Measurements from ENCODE around the gene CCNT1.
"Not testable (repeated sequence)": the region's sequence is repeated elsewhere in the genome, so short reads cannot be mapped to it uniquely, and the experiment has no call there.

CCNT1 gene

DNA sequence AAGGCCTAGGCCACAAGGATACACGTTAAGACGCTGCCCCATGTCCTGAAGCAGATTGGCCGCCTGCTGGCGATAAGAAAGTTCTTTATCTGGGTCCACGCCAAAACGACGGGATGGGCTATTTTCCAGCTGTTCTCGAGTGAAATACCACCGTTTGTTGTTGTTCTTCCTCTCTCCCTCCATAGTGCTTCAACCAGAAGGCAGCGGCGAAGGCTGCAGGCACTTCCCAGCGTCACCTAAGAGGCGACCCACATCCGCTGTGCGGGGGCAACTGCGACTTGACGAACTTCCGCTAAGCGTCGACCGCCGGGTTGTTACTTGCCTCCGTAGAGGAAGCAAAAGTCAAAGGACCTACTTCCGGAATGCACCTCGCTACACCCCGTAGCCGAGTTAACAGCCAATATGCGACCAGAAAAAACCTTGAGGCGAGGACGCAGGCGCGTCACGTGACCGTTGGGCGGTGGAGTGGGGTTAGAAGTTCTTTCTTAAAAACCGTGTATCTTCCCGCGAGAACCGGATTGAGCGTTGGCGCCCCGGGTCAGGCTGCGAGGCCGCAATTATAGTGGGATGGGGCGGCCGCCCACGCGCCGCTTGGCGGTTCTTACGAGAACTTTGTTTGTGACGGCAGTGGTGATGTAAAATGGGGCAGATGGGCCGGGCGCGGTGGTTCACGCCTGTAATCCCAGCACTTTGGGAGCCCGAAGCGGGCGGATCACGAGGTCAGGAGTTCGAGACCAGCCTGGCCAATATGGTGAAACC, at the start of gene CCNT1:
TSS of gene CCNT1 (minus strand) at position 215 of the 759 bp plus-strand sequence. CDS start at position 183, 32 bp downstream.
- TF ChIP-seq JUND (IDR thresholded peaks at IDR 0.05; ENCODE audit: low read depth), result no peak
- peak; percentile 98 to 100 for DNase-seq (ENCODE audit: low read depth in 1 of 2, low spot score in 1 of 2)
- in situ Hi-C loops (cut with HindIII; ENCODE audit: low pct_unique_long_range_greater_than_20kb, low sequenced_read_pairs), result no loop called here

- in situ Hi-C loops (cut with HindIII; ENCODE audit: low pct_unique_long_range_greater_than_20kb, low sequenced_read_pairs), result no loop called here
- TF ChIP-seq JUND (IDR thresholded peaks at IDR 0.05; ENCODE audit: low read depth), result no peak
- no peak for DNase-seq (ENCODE audit: low read depth in 1 of 2, low spot score in 1 of 2)
These were observed 49.3 kb upstream of the CCNT1 start for GRCh38 chr12:48765753-48766162.

GRCh38 chr12:48764521-48764920, 48.0 kb upstream of the CCNT1 start:
- TF ChIP-seq JUND (IDR thresholded peaks at IDR 0.05; ENCODE audit: low read depth), result no peak
- DNase-seq (ENCODE audit: low read depth in 1 of 2, low spot score in 1 of 2), result no peak
- in situ Hi-C loops (cut with HindIII; ENCODE audit: low pct_unique_long_range_greater_than_20kb, low sequenced_read_pairs), result no loop called here

DNA sequence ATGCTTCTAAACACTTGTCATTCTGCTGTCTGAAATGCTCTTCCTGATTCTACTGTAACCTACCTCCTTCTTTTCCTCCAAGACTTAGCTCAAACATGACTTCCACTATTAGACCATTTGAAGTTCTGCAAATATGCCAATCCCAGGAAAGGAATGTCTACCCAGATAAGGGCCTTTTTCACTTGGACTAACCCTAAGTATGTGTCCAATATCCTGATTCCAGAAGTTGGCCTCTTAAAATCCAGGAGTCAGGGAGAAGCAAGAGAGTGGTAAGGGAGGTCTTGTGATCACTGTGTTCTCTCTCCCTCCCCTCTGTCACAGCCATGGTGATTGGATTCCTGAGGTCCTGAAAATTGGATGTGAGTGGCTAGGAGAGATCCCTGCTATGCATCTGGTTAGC, 42.2 kb upstream of the CCNT1 start:
- in situ Hi-C loops (cut with HindIII; ENCODE audit: low pct_unique_long_range_greater_than_20kb, low sequenced_read_pairs), result no loop called here
- DNase-seq (ENCODE audit: low read depth in 1 of 2, low spot score in 1 of 2), result no peak
- no peak for TF ChIP-seq JUND (IDR thresholded peaks at IDR 0.05; ENCODE audit: low read depth)

DNA sequence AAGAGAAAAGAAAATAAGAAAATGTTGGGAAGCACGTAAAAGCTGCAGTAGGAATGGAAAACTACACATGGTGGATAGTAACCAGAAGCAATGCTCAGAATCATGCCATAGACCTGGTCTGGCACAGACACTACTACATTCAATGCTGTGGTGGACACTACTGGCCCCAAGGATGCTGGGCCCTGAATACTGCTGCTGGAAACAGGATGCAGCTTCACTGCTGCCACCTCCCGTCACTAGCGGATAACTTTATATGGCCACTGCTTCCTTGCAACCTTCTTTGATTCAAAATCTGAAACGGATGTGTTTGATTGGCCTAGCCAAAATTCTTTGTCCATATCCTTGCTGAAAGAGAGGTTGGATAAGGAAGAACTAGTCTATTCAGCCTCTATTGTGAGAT, 41.7 kb upstream of the CCNT1 start:
- DNase-seq (ENCODE audit: low read depth in 1 of 2, low spot score in 1 of 2), result peak in 1 of 2 experiments; percentile 30
- in situ Hi-C loops (cut with HindIII; ENCODE audit: low pct_unique_long_range_greater_than_20kb, low sequenced_read_pairs), result no loop called here

DNA sequence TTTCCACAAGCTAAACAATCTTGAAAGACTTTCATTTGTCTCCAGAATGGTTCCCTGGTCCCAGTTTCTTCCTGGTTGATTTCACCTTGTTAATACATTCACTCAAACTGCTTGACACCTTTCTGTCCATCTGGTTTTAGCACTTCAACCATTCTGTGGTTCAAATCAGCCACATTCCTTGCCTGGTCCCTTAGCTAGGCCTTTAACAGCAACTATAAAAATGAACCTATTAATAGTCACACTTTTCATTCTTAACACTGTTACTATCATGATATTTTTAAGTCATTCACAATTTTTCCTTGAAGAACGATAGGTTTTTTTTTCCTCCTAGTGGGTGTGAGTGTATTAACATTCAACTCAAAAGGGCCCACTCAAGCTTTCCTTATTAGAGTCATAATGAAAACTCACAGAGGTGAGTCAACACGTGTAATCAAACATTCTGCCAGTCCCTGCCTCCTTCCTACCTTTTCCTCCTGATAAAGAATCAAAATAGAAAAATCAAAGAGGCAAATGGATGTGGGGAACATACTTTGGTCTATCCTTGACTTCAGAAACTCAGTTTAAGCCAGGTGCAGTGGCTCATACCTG, 34.4 kb upstream of the CCNT1 start:
- no peak for DNase-seq (ENCODE audit: low read depth in 1 of 2, low spot score in 1 of 2)
- TF ChIP-seq JUND (IDR thresholded peaks at IDR 0.05; ENCODE audit: low read depth), result no peak
- in situ Hi-C loops (cut with HindIII; ENCODE audit: low pct_unique_long_range_greater_than_20kb, low sequenced_read_pairs), result no loop called here

More for the DNA sequence above, 41.7 kb upstream of the CCNT1 start:
- TF ChIP-seq JUND (IDR thresholded peaks at IDR 0.05; ENCODE audit: low read depth), result no peak

GRCh38 chr12:48750215-48750614, 33.7 kb upstream of the CCNT1 start:
- DNase-seq (ENCODE audit: low read depth in 1 of 2, low spot score in 1 of 2), result no peak
- in situ Hi-C loops (cut with HindIII; ENCODE audit: low pct_unique_long_range_greater_than_20kb, low sequenced_read_pairs), result no loop called here
- no peak for TF ChIP-seq JUND (IDR thresholded peaks at IDR 0.05; ENCODE audit: low read depth)

DNA sequence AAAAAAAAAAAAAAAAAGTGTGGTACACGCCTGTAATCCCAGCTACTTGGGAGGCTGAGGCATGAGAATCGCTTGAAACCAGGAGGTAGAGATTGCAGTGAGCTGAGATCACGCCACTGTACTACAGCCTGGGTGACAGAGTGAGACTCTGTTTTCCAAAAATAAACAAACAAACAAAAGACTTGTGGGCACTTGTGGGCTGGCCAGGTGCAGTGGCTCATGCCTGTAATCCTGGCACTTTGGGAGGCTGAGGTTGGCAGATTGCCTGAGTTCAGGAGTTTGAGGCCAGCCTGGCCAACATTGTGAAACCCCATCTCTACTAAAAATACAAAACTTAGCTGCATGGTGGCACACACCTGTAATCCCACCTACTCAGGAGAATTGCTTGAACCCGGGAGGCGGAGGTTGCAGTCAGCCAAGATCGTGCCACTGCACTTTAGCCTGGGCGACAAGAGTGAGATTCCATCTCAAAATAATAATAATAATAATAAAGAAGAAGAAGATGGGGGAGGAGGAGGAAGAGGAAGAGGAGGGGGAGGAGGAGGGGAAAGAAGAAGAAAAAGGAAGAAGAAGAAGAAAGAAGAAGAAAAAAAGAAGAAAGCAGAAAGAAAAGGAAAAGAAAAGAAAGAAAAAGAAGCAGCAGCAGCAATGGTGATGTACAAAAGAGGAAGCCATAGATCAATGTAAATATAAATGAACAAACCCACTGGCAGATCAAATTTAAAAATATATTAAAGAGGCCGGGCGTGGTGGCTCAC, 27.9 kb upstream of the CCNT1 start:
- no peak for TF ChIP-seq JUND (IDR thresholded peaks at IDR 0.05; ENCODE audit: low read depth)
- in situ Hi-C loops (cut with HindIII; ENCODE audit: low pct_unique_long_range_greater_than_20kb, low sequenced_read_pairs), result no loop called here
- peak in 1 of 2 experiments; percentile 35 for DNase-seq (ENCODE audit: low read depth in 1 of 2, low spot score in 1 of 2)

DNA sequence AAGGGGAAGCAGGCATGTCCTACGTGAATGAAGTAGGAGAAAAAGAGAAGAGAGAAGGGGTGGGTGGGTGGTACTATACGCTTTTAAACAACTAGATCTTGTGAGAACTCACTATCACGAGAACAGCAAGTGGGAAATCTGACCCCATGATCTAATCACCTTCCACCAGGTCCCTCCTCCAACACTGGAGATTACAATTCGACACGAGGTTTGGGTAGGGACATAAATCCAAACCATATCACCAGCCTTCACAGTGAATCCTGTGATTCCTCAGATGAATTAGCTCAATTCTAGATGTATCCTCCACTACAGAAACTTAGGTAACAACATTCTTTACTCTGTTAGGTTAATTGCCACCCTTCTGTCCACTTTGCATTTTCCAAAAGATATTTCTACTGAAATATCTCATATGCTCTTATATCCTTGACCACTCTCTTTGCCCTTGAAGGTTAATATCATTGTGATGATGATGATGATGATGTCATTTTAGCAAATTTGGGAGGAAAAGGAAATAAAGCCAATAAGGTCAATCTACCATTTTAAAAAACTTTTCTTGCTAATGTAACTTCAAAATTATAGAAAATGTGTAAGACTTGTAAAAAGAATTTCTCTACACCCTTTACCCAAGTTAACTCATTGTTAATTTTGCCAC, 23.2 kb upstream of the CCNT1 start:
- DNase-seq (ENCODE audit: low read depth in 1 of 2, low spot score in 1 of 2), result no peak
- no peak for TF ChIP-seq JUND (IDR thresholded peaks at IDR 0.05; ENCODE audit: low read depth)
- in situ Hi-C loops (cut with HindIII; ENCODE audit: low pct_unique_long_range_greater_than_20kb, low sequenced_read_pairs), result no loop called here

DNA sequence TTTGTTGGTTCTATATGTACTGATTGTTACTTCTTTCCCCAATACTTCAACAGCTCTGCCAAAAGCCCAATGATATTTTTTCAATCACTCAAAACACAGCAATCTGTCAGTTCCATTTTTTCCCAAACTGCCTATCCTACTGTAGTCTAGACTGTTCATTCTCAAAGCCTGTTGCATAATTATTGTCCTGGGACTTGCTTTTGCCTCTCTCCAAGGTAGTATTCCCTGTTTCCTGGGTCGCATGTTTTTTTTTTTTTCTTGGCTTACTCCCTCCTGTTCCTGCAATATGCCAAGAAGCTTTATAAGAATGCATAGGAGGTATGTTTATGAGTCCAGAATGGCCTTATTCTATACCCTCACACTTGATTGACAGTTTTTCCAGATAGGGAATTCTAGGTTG, 19.9 kb upstream of the CCNT1 start:
- TF ChIP-seq JUND (IDR thresholded peaks at IDR 0.05; ENCODE audit: low read depth), result no peak
- in situ Hi-C loops (cut with HindIII; ENCODE audit: low pct_unique_long_range_greater_than_20kb, low sequenced_read_pairs), result no loop called here
- DNase-seq (ENCODE audit: low read depth in 1 of 2, low spot score in 1 of 2), result no peak

GRCh38 chr12:48728807-48729206, 12.3 kb upstream of the CCNT1 start:
- TF ChIP-seq JUND (IDR thresholded peaks at IDR 0.05; ENCODE audit: low read depth), result no peak
- DNase-seq (ENCODE audit: low read depth in 1 of 2, low spot score in 1 of 2), result no peak
- in situ Hi-C loops (cut with HindIII; ENCODE audit: low pct_unique_long_range_greater_than_20kb, low sequenced_read_pairs), result no loop called here

- in situ Hi-C loops (cut with HindIII; ENCODE audit: low pct_unique_long_range_greater_than_20kb, low sequenced_read_pairs); DNase-seq (ENCODE audit: low read depth in 1 of 2, low spot score in 1 of 2): not testable (repeated sequence)
These were observed 4.2 kb upstream of the CCNT1 start for GRCh38 chr12:48720737-48721136.

GRCh38 chr12:48720171-48720570, 3.7 kb upstream of the CCNT1 start:
- in situ Hi-C loops (cut with HindIII; ENCODE audit: low pct_unique_long_range_greater_than_20kb, low sequenced_read_pairs); DNase-seq (ENCODE audit: low read depth in 1 of 2, low spot score in 1 of 2): not testable (repeated sequence)

- in situ Hi-C loops (cut with HindIII; ENCODE audit: low pct_unique_long_range_greater_than_20kb, low sequenced_read_pairs); DNase-seq (ENCODE audit: low read depth in 1 of 2, low spot score in 1 of 2): not testable (repeated sequence)
These were observed 2.5 kb upstream of the CCNT1 start for GRCh38 chr12:48719002-48719401.

Measured in T47D (cell line).